PC-9 (cell line): ENCODE results near the gene SHISA5. TPM values are rescaled to one million over a fixed set of nuclear protein-coding genes. Genes with fewer than 3 reads are reported as not detected.

Source experiments
- BruUV-seq: library from RNA; stranded (reverse); fragments of 400-500 nt; replicated peaks from 2 replicates; lab custom pipeline; 2021; lab: Mats Ljungman, UMichigan
- CTCF ChIA-PET: fragments of 300-600 bp; sonication (Branson Sonifier 250); formaldehyde crosslinking; loops from one replicate; lab custom pipeline; 2022; ENCODE audit warnings: antibody characterized with exemption; lab: Charles Lee
- POLR2A ChIA-PET: fragments of 300-600 bp; sonication (Branson Sonifier 250); formaldehyde crosslinking; loops from one replicate; lab custom pipeline; 2022; ENCODE audit warnings: antibody characterized with exemption; ENCODE audit not compliant: unreplicated experiment; lab: Charles Lee
- DNase-seq, 2 experiments: peaks; one replicate each; pipeline versions ENCODE4 v3.0.0 to v3.0.0-alpha.2; 2015 to 2022; ENCODE audit warnings: mixed read lengths in 1 of 2
- H2AFZ ChIP-seq: fragments of 200-600 bp; sonication (generic); 2 replicates; pipeline ENCODE4 v1.8.1; 2017; ENCODE audit warnings: antibody characterized with exemption
- H3F3A ChIP-seq: fragments of 200-600 bp; sonication (generic); 2 replicates; pipeline ENCODE4 v1.8.1; 2017; ENCODE audit warnings: antibody characterized with exemption, mild to moderate bottlenecking, low read depth; ENCODE audit not compliant: insufficient read depth
- H3K27ac ChIP-seq: fragments of 200-600 bp; sonication (generic); 2 replicates; pipeline ENCODE4 v1.6.1; 2016; ENCODE audit warnings: mixed run types
- H3K27me3 ChIP-seq: fragments of 200-600 bp; sonication (generic); 2 replicates; pipeline ENCODE4 v1.6.1; 2016; ENCODE audit warnings: low read depth, mixed run types; ENCODE audit not compliant: insufficient read depth
- H3K36me3 ChIP-seq: fragments of 200-600 bp; sonication (generic); 2 replicates; pipeline ENCODE4 v1.6.1; 2016; ENCODE audit warnings: low read depth, mixed run types
- H3K4me1 ChIP-seq: fragments of 200-600 bp; sonication (generic); replicated peaks from 2 replicates; pipeline ENCODE4 v1.6.1; 2016; ENCODE audit warnings: mixed run types; ENCODE audit not compliant: insufficient read depth
- H3K4me2 ChIP-seq: fragments of 200-600 bp; sonication (generic); 2 replicates; pipeline ENCODE4 v1.6.1; 2017; ENCODE audit warnings: mixed run types
- H3K4me3 ChIP-seq: fragments of 200-600 bp; sonication (generic); 2 replicates; pipeline ENCODE4 v1.6.1; 2016; ENCODE audit warnings: mixed run types
- H3K79me2 ChIP-seq: fragments of 200-600 bp; sonication (generic); 2 replicates; pipeline ENCODE4 v1.6.1; 2017; ENCODE audit warnings: low read depth, mixed run types
- H3K9me2 ChIP-seq: fragments of 200-600 bp; sonication (generic); 2 replicates; pipeline ENCODE4 v1.8.1; 2017; ENCODE audit warnings: mild to moderate bottlenecking; ENCODE audit not compliant: insufficient read depth
- H3K9me3 ChIP-seq: fragments of 200-600 bp; sonication (generic); 2 replicates; pipeline ENCODE4 v1.8.1; 2016; ENCODE audit warnings: low read depth; ENCODE audit not compliant: insufficient read depth
- H4K20me1 ChIP-seq: fragments of 200-600 bp; sonication (generic); 2 replicates; pipeline ENCODE4 v1.8.1; 2017; ENCODE audit not compliant: insufficient read depth
- EZH2 ChIP-seq: fragments of 200-600 bp; sonication (generic); IDR thresholded peaks from 2 replicates; pipeline ENCODE4 v1.8.0; 2017; ENCODE audit warnings: antibody characterized with exemption, low read depth
- intact Hi-C: fragments of 100-400 bp; cut with micrococcal nuclease; formaldehyde crosslinking; loops from one replicate; pipeline ENCODE4 v1.10.0; 2022; ENCODE audit not compliant: unreplicated experiment
- total RNA-seq: library from RNA; stranded (reverse); gene quantifications from 2 replicates; pipeline ENCODE4 v1.2.3, GENCODE V29; 2021
- TF ChIP-seq, protein P1 (sequence below): fragments of 200-600 bp; sonication (generic); conservative IDR thresholded peaks from 2 replicates; pipeline ENCODE4 v1.6.1; 2017; ENCODE audit warnings: mixed run types, antibody characterized with exemption, mild to moderate bottlenecking, moderate library complexity

The SHISA5 gene
- total RNA-seq, 1 experiment from 2014 or later = 133 TPM

DNA sequence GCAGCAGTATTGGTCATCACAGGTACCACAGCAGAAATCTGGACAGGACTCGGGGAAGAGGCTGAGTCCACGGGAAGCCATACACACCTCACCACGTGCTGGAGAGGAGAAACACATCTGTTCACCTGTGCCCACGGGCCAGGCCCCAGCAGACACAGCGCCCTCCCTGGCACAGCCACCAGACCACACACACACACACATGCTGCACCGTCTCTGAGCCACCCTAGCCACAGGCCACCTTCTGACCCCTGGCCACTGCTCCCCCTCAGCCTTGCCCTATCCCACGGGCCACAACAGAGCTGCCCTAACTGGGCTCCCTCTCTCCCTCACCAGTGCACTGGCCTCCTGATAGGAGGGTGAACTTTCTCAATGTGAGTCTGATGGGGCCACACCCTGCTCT, 2.8 kb downstream of the SHISA5 start:
- no peak for DNase-seq
- Histone ChIP-seq H3K27ac (no peak overlapping the region), H3K27me3 (no peaks in the 10 kb centered on the region), H3K36me3 (no peaks in the 10 kb centered on the region), H3K4me3 (no peak overlapping the region), H3K9me3 (no peaks in the 10 kb centered on the region), H3F3A (peaks cover 5% of the 10 kb centered on the region; the same call in 1 of the 2 replicates), H3K4me2 (peak overlapping the region; percentile 38), H2AFZ (no peak overlapping the region), H3K79me2 (peaks cover 18% of the 10 kb centered on the region), H4K20me1 (no peaks in the 10 kb centered on the region), H3K4me1 (peaks cover 50% of the 10 kb centered on the region), H3K9me2 (no peaks in the 10 kb centered on the region)
- ChIA-PET CTCF (interaction anchor here (1.2 kb wide), 1 partner anchor 28 kb away, joined by 9 read pairs; no protein-coding TSS in a partner anchor), POLR2A (interaction anchor here (0.5 to 1.0 kb wide), 2 partner anchors 62 to 65 kb away, joined by 3 to 8 read pairs; partner anchors contain the start of gene CCDC51)
- BruUV-seq = no TSS peak
- intact Hi-C loops = loop anchor here (10.0 kb wide), 1 partner anchor 414 kb away; the partner anchor contains the start of gene ARIH2
- no peak for TF ChIP-seq EZH2
- TF ChIP-seq, protein P1, sequence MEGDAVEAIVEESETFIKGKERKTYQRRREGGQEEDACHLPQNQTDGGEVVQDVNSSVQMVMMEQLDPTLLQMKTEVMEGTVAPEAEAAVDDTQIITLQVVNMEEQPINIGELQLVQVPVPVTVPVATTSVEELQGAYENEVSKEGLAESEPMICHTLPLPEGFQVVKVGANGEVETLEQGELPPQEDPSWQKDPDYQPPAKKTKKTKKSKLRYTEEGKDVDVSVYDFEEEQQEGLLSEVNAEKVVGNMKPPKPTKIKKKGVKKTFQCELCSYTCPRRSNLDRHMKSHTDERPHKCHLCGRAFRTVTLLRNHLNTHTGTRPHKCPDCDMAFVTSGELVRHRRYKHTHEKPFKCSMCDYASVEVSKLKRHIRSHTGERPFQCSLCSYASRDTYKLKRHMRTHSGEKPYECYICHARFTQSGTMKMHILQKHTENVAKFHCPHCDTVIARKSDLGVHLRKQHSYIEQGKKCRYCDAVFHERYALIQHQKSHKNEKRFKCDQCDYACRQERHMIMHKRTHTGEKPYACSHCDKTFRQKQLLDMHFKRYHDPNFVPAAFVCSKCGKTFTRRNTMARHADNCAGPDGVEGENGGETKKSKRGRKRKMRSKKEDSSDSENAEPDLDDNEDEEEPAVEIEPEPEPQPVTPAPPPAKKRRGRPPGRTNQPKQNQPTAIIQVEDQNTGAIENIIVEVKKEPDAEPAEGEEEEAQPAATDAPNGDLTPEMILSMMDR = no peak

GRCh38 chr3:48500656-48501055, 3.3 kb downstream of the SHISA5 start:
- BruUV-seq = no TSS peak
- Histone ChIP-seq H3F3A (no peaks in the 10 kb centered on the region), H3K36me3 (no peaks in the 10 kb centered on the region), H2AFZ (no peak overlapping the region), H3K4me1 (peaks cover 45% of the 10 kb centered on the region), H3K27ac (no peak overlapping the region), H3K27me3 (no peaks in the 10 kb centered on the region), H3K4me3 (no peak overlapping the region), H3K9me2 (no peaks in the 10 kb centered on the region), H4K20me1 (no peaks in the 10 kb centered on the region), H3K9me3 (no peaks in the 10 kb centered on the region), H3K79me2 (peaks cover 18% of the 10 kb centered on the region), H3K4me2 (peak overlapping the region; percentile 38)
- CTCF ChIA-PET = interaction anchor here (0.6 kb wide), 1 partner anchor 27 kb away, joined by 4 read pairs; no protein-coding TSS in a partner anchor
- POLR2A ChIA-PET = interaction anchor here (0.5 to 1.0 kb wide), 2 partner anchors 61 to 1278 kb away, joined by 3 to 10 read pairs; partner anchors contain the start of gene CCDC51
- TF ChIP-seq, protein P1 = no peak
- no peak for TF ChIP-seq EZH2
- DNase-seq = peak; percentile 66 to 74
- intact Hi-C loops = loop anchor here (10.0 kb wide), 1 partner anchor 414 kb away; the partner anchor contains the start of gene ARIH2

DNA sequence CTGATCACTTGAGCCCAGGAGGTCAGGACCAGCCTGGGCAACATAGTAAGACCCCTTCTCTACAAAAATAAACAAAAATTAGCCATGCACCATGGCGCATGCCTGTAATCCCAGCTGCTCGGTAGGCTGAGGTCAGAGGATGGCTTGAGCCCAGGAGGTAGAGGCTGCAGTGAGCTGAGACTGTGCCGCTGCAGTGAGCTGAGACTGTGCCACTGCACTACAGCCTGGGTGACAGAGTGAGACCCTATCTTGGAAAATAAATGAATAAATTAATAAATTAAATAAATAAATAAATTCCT, 10.8 kb downstream of the SHISA5 start:
- H3K4me1 ChIP-seq = no peaks in the 10 kb centered on the region
- ChIA-PET CTCF (no interaction called here), POLR2A (no interaction called here)
- no peaks in the 10 kb centered on the region for H3F3A ChIP-seq
- BruUV-seq = no TSS peak
- H3K4me3 ChIP-seq = no peak overlapping the region
- H3K36me3 ChIP-seq = no peaks in the 10 kb centered on the region
- H3K27me3 ChIP-seq = no peaks in the 10 kb centered on the region
- no peak overlapping the region for H3K27ac ChIP-seq
- H3K79me2 ChIP-seq = no peaks in the 10 kb centered on the region
- DNase-seq = no peak
- H3K9me3 ChIP-seq = no peaks in the 10 kb centered on the region
- H4K20me1 ChIP-seq = no peaks in the 10 kb centered on the region
- no peak for TF ChIP-seq EZH2
- TF ChIP-seq, protein P1 = no peak
- no peak overlapping the region for H3K4me2 ChIP-seq
- H2AFZ ChIP-seq = no peak overlapping the region
- H3K9me2 ChIP-seq = no peaks in the 10 kb centered on the region
- intact Hi-C loops = no loop called here
